Bronchial epithelial cell (primary cell): ENCODE results near the gene OR4D9. TPM values are rescaled to one million over a fixed set of nuclear protein-coding genes. Genes with fewer than 3 reads are reported as not detected.

Experiments
- DNase-seq: peaks from one replicate; pipeline ENCODE4 v3.0.0-alpha.2; 2010; ENCODE audit warnings: low read depth
- FAIRE-seq: peaks from 2 replicates; lab custom pipeline; 2011; peaks lifted over from hg19 to GRCh38; lab: Jason Lieb, UNC
- H3K27me3 ChIP-seq: 2 replicates; pipeline ENCODE4 v1.5.1; 2011; ENCODE audit warnings: low read length; ENCODE audit not compliant: control insufficient read depth, insufficient read depth
- H3K36me3 ChIP-seq: 2 replicates; pipeline ENCODE4 v1.5.1; 2011; ENCODE audit warnings: low read length; ENCODE audit not compliant: control insufficient read depth, insufficient read depth
- H3K4me3 ChIP-seq: 2 replicates; pipeline ENCODE4 v1.5.1; 2011; ENCODE audit warnings: mild to moderate bottlenecking, low read depth, low read length, control low read depth
- CTCF ChIP-seq: IDR thresholded peaks from 2 replicates; pipeline ENCODE4 v1.5.1; 2011; ENCODE audit warnings: mild to moderate bottlenecking, moderate library complexity, low read length, control low read depth, inconsistent platforms; ENCODE audit not compliant: insufficient read depth, severe bottlenecking
- total RNA-seq: library from RNA; depleted of rRNA; stranded (reverse); fragments of >200 nt; gene quantifications from 2 replicates; pipeline ENCODE4 v1.2.1, GENCODE V29; 2014

OR4D9 gene
- total RNA-seq, 1 donor from 2014 or later = not detected

- TF ChIP-seq CTCF = no peak
- no peak overlapping the region for H3K4me3 ChIP-seq
- FAIRE-seq = no peak
- H3K27me3 ChIP-seq = no peaks in the 10 kb centered on the region
- H3K36me3 ChIP-seq = no peaks in the 10 kb centered on the region
- no peak for DNase-seq
Observed at GRCh38 chr11:59556917-59557348, 45.6 kb downstream of the OR4D9 start.

- Histone ChIP-seq H3K36me3 (no peaks in the 10 kb centered on the region), H3K4me3 (no peak overlapping the region), H3K27me3 (no peaks in the 10 kb centered on the region)
- DNase-seq (no peak), FAIRE-seq (no peak)
- TF ChIP-seq CTCF = no peak
Observed at GRCh38 chr11:59558270-59558643, 46.9 kb downstream of the OR4D9 start.

GRCh38 chr11:59559886-59560285, 48.5 kb downstream of the OR4D9 start:
- TF ChIP-seq CTCF = no peak
- FAIRE-seq (no peak), DNase-seq (no peak)
- H3K36me3 ChIP-seq = no peaks in the 10 kb centered on the region
- H3K27me3 ChIP-seq = no peaks in the 10 kb centered on the region
- no peak overlapping the region for H3K4me3 ChIP-seq

DNA sequence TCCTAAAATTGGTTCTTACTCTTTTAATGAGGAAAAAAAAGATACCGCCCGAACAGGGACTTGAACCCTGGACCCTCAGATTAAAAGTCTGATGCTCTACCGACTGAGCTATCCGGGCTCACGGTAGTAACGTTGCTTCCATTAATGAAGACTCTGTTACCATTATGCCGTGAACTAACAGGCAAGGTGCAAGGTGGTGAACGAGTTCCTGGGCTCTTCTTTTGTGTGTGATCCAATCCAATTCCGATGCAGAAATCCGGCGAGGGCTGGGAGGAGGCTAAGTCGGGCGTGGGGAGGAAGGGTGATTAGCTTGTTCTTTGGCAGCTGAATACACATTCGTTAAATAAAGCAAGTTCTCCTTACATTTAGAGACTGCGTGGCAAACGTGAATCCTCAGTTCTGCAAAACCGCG, 49.0 kb downstream of the OR4D9 start:
- H3K4me3 ChIP-seq = peak overlapping the region; percentile 71
- no peak for FAIRE-seq
- TF ChIP-seq CTCF = no peak
- DNase-seq = peak; percentile 86
- H3K27me3 ChIP-seq = no peaks in the 10 kb centered on the region
- no peaks in the 10 kb centered on the region for H3K36me3 ChIP-seq

DNA sequence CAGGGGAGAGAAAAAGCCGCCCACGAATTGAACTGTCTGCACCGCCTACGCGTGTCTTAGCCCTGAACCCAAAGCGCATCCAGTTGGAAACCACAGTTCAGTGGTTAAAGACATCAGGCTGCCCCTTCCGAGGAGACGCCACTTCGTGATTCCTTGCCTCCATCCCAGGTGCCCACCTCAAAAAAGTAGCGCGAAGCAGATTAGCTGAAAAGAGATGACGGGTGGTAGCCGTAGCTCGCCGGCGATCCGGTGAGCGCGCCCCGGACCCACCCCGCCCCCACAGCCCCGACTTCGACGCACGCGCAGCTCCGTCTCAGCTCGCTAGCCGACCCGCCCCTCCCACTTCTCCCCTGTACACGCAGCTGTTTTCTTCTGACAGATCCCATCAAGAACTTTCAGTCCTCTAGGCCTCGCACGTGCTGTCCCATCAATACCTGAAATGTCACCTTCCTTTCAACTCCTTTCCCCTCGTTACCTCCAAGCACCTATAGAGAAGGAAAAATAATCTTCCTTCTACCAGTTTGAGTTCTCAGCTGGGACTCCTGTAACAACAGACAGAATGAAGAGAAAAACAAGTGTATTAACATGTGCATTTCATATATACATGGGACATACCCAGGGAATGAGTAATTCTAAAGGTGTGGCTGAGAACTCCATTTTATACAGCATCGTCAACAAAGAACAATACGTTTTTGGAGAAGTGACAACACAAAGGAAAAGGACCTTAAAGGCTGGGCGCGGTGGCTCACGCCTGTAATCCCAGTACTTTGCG, 49.5 kb downstream of the OR4D9 start:
- FAIRE-seq (no peak), DNase-seq (peak; percentile 93)
- Histone ChIP-seq H3K36me3 (no peaks in the 10 kb centered on the region), H3K27me3 (no peaks in the 10 kb centered on the region), H3K4me3 (peak overlapping the region; percentile 71)
- TF ChIP-seq CTCF = no peak

DNA sequence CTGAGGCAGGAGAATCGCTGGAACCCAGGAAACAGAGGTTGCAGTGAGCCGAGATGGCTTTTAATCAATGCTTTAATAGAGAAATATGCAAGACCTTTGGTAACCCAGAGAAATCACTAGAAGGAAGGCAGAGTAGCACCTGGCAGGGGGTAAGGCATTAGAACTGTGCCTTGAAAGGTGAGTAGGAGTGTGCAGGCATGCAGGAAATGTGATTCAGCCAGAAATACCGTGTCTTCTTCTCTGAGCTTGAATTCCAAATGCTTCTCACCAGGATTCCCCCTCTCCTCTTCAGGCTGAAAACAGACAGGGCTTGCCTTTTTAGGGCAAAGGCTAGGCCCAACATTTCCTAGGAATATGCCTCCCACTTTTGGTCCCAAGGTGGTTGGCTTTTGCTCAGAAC, 51.0 kb downstream of the OR4D9 start:
- DNase-seq (peak; percentile 62), FAIRE-seq (no peak)
- TF ChIP-seq CTCF = no peak
- Histone ChIP-seq H3K36me3 (no peaks in the 10 kb centered on the region), H3K27me3 (no peaks in the 10 kb centered on the region), H3K4me3 (no peak overlapping the region)
